HL-60 (cell line): ENCODE results near the gene MGST2.

Experiments used
- POLR2AphosphoS5 ChIP-seq: IDR thresholded peaks from 2 replicates; pipeline ENCODE4 v1.6.1; 2012; ENCODE audit warnings: low read depth
- TF ChIP-seq, protein P1 (sequence below): IDR thresholded peaks from one replicate; pipeline ENCODE4 v1.5.1; 2011; ENCODE audit warnings: low read length, control low read depth, inconsistent platforms; ENCODE audit not compliant: insufficient read depth
- TF ChIP-seq, protein P2 (sequence below): IDR thresholded peaks from 2 replicates; pipeline ENCODE4 v1.6.1; 2012; ENCODE audit warnings: low read depth; ENCODE audit not compliant: insufficient replicate concordance

DNA sequence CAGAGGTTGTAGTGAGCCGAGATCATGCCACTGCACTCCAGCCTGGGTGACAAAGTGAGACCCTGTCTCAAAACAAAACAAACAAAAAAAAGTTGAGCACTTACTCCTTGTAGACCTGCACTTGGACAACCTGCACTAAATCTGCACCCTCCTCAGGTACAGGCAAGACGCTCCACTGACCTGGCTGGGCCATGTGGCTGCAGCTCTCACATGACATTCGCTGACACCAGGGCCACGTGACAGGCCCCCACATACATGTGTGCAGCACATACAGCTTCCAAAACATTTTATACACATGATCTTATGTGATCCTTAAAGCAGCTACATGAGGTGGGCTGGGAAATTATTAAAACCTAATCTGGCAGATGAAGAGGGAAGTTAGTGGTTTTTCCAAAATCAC lies 62.5 kb downstream of the MGST2 start:
- TF ChIP-seq, protein P1, sequence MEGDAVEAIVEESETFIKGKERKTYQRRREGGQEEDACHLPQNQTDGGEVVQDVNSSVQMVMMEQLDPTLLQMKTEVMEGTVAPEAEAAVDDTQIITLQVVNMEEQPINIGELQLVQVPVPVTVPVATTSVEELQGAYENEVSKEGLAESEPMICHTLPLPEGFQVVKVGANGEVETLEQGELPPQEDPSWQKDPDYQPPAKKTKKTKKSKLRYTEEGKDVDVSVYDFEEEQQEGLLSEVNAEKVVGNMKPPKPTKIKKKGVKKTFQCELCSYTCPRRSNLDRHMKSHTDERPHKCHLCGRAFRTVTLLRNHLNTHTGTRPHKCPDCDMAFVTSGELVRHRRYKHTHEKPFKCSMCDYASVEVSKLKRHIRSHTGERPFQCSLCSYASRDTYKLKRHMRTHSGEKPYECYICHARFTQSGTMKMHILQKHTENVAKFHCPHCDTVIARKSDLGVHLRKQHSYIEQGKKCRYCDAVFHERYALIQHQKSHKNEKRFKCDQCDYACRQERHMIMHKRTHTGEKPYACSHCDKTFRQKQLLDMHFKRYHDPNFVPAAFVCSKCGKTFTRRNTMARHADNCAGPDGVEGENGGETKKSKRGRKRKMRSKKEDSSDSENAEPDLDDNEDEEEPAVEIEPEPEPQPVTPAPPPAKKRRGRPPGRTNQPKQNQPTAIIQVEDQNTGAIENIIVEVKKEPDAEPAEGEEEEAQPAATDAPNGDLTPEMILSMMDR: no peak
- TF ChIP-seq, protein P2, sequence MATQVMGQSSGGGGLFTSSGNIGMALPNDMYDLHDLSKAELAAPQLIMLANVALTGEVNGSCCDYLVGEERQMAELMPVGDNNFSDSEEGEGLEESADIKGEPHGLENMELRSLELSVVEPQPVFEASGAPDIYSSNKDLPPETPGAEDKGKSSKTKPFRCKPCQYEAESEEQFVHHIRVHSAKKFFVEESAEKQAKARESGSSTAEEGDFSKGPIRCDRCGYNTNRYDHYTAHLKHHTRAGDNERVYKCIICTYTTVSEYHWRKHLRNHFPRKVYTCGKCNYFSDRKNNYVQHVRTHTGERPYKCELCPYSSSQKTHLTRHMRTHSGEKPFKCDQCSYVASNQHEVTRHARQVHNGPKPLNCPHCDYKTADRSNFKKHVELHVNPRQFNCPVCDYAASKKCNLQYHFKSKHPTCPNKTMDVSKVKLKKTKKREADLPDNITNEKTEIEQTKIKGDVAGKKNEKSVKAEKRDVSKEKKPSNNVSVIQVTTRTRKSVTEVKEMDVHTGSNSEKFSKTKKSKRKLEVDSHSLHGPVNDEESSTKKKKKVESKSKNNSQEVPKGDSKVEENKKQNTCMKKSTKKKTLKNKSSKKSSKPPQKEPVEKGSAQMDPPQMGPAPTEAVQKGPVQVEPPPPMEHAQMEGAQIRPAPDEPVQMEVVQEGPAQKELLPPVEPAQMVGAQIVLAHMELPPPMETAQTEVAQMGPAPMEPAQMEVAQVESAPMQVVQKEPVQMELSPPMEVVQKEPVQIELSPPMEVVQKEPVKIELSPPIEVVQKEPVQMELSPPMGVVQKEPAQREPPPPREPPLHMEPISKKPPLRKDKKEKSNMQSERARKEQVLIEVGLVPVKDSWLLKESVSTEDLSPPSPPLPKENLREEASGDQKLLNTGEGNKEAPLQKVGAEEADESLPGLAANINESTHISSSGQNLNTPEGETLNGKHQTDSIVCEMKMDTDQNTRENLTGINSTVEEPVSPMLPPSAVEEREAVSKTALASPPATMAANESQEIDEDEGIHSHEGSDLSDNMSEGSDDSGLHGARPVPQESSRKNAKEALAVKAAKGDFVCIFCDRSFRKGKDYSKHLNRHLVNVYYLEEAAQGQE: no peak
- TF ChIP-seq POLR2AphosphoS5: no peak
